Measurements from ENCODE around the gene IL17A.

The IL17A gene

GRCh38 chr6:52161689-52162438 lies 24.3 kb upstream of the IL17A start:
- TF ChIP-seq TAF1 (IDR thresholded peaks at IDR 0.05; ENCODE audit: low read depth) (no peak), EP300 (IDR thresholded peaks at IDR 0.05; ENCODE audit: borderline replicate concordance) (no peak), TCF12 (IDR thresholded peaks at IDR 0.05; ENCODE audit: low read depth) (no peak), EGR1 (IDR thresholded peaks at IDR 0.05) (no peak), FOXM1 (IDR thresholded peaks at IDR 0.05; ENCODE audit: borderline replicate concordance, low read depth) (no peak), MAX (IDR thresholded peaks at IDR 0.05) (no peak), CEBPB (IDR thresholded peaks at IDR 0.05) (no peak), YY1 (IDR thresholded peaks at IDR 0.05; ENCODE audit: low read depth) (no peak), ZBTB7A (IDR thresholded peaks at IDR 0.05; ENCODE audit: low read depth) (no peak)

- TF ChIP-seq YY1 (IDR thresholded peaks at IDR 0.05; ENCODE audit: low read depth): no peak
- TF ChIP-seq REST (IDR thresholded peaks at IDR 0.05; ENCODE audit: low read depth): no peak
- peak; percentile 71 for TF ChIP-seq RAD21 (IDR thresholded peaks at IDR 0.05; ENCODE audit: low read depth)
These were observed 23.0 kb upstream of the IL17A start for GRCh38 chr6:52162940-52163908.

- TF ChIP-seq MAX (IDR thresholded peaks at IDR 0.05) (no peak), REST (IDR thresholded peaks at IDR 0.05; ENCODE audit: low read depth) (no peak), FOXM1 (IDR thresholded peaks at IDR 0.05; ENCODE audit: borderline replicate concordance, low read depth) (no peak), EP300 (IDR thresholded peaks at IDR 0.05; ENCODE audit: borderline replicate concordance) (no peak), TCF12 (IDR thresholded peaks at IDR 0.05; ENCODE audit: low read depth) (no peak)
These were observed 21.7 kb upstream of the IL17A start for GRCh38 chr6:52164319-52165094.

GRCh38 chr6:52167267-52167666 lies 18.9 kb upstream of the IL17A start:
- TF ChIP-seq REST (IDR thresholded peaks at IDR 0.05; ENCODE audit: low read depth) (no peak), ZBTB7A (IDR thresholded peaks at IDR 0.05; ENCODE audit: low read depth) (no peak), EGR1 (IDR thresholded peaks at IDR 0.05) (no peak), YY1 (IDR thresholded peaks at IDR 0.05; ENCODE audit: low read depth) (no peak), TEAD4 (IDR thresholded peaks at IDR 0.05) (no peak), TAF1 (IDR thresholded peaks at IDR 0.05; ENCODE audit: low read depth) (no peak), EP300 (IDR thresholded peaks at IDR 0.05; ENCODE audit: borderline replicate concordance) (no peak), TCF12 (IDR thresholded peaks at IDR 0.05; ENCODE audit: low read depth) (no peak), MAX (IDR thresholded peaks at IDR 0.05) (no peak), FOXM1 (IDR thresholded peaks at IDR 0.05; ENCODE audit: borderline replicate concordance, low read depth) (no peak), CEBPB (IDR thresholded peaks at IDR 0.05) (no peak), CREB1 (IDR thresholded peaks at IDR 0.05; ENCODE audit: low read depth) (no peak), NFIC (IDR thresholded peaks at IDR 0.05) (no peak)

Data from Ishikawa (cell line).